Neural cell (in vitro differentiated cells): ENCODE measurements around the gene ZNF701. TPM values are rescaled to one million over a fixed set of nuclear protein-coding genes. Genes with fewer than 3 reads are reported as not detected.

Source experiments
- H2AFZ ChIP-seq: fragments of 200-600, 300-800 bp; sonication (generic), shearing (Covaris generic); 2 replicates; pipeline ENCODE4 v1.6.0; 2014; ENCODE audit warnings: low read depth, mild to moderate bottlenecking, antibody characterized with exemption, low read length, moderate library complexity
- H3F3A ChIP-seq: fragments of 200-600 bp; shearing (Covaris generic); 2 replicates; pipeline ENCODE4 v1.6.1; 2016; ENCODE audit warnings: mild to moderate bottlenecking, moderate library complexity, mixed read lengths, antibody characterized with exemption, low read length; ENCODE audit not compliant: insufficient read depth, poor library complexity, severe bottlenecking
- H3K27ac ChIP-seq: fragments of 200-600, 300-800 bp; sonication (generic), shearing (Covaris generic); 2 replicates; pipeline ENCODE4 v1.5.1; 2014; ENCODE audit warnings: mild to moderate bottlenecking, low read length, moderate library complexity
- H3K27me3 ChIP-seq: fragments of 300-800, 200-600 bp; sonication (generic), shearing (Covaris generic); 2 replicates; pipeline ENCODE4 v1.6.0; 2014; ENCODE audit warnings: mild to moderate bottlenecking, low read depth, low read length, moderate library complexity; ENCODE audit not compliant: insufficient read depth
- H3K36me3 ChIP-seq: fragments of 300-800, 200-600 bp; sonication (generic), shearing (Covaris generic); 2 replicates; pipeline ENCODE4 v1.5.1; 2014; ENCODE audit warnings: mild to moderate bottlenecking, antibody characterized with exemption, low read length, moderate library complexity; ENCODE audit not compliant: insufficient read depth
- H3K4me2 ChIP-seq: fragments of 300-800, 200-600 bp; sonication (generic), shearing (Covaris generic); 2 replicates; pipeline ENCODE4 v1.6.0; 2014; ENCODE audit warnings: mild to moderate bottlenecking, low read length
- H3K4me3 ChIP-seq: fragments of 300-800, 200-600 bp; sonication (generic), shearing (Covaris generic); 2 replicates; pipeline ENCODE4 v1.5.1; 2014; ENCODE audit warnings: mild to moderate bottlenecking, low read length, moderate library complexity
- H3K79me2 ChIP-seq: fragments of 200-600 bp; shearing (Covaris generic); replicated peaks from 2 replicates; pipeline ENCODE4 v1.6.0; 2014; ENCODE audit warnings: mild to moderate bottlenecking, low read length, moderate library complexity; ENCODE audit not compliant: insufficient read depth
- H3K9ac ChIP-seq: fragments of 300-800, 200-600 bp; sonication (generic), shearing (Covaris generic); 2 replicates; pipeline ENCODE4 v1.6.1; 2016; ENCODE audit warnings: mild to moderate bottlenecking, low read length, mixed read lengths
- H3K9me2 ChIP-seq: fragments of 200-600 bp; shearing (Covaris generic); 2 replicates; pipeline ENCODE4 v1.6.1; 2016; ENCODE audit warnings: mild to moderate bottlenecking, low read length, mixed read lengths; ENCODE audit not compliant: insufficient read depth
- H3K9me3 ChIP-seq: fragments of 200-600, 300-800 bp; sonication (generic), shearing (Covaris generic); 2 replicates; pipeline ENCODE4 v1.6.1; 2016; ENCODE audit warnings: mild to moderate bottlenecking, mixed run types, low read length, moderate library complexity, mixed read lengths
- H4K20me1 ChIP-seq: fragments of 200-600 bp; shearing (Covaris generic); 2 replicates; pipeline ENCODE4 v1.6.1; 2016; ENCODE audit warnings: mild to moderate bottlenecking, mixed run types; ENCODE audit not compliant: insufficient read depth
- EP300 ChIP-seq: fragments of 450-650 bp; conservative IDR thresholded peaks from 2 replicates; pipeline ENCODE4 v1.6.1; 2014; ENCODE audit warnings: antibody characterized with exemption, mild to moderate bottlenecking, moderate library complexity; ENCODE audit not compliant: poor library complexity, severe bottlenecking
- EZH2 ChIP-seq: fragments of 200-600, 300-800 bp; shearing (Covaris generic), sonication (generic); IDR thresholded peaks from 2 replicates; pipeline ENCODE4 v1.6.1; 2014; ENCODE audit warnings: antibody characterized with exemption, low read length, borderline replicate concordance, mild to moderate bottlenecking; ENCODE audit not compliant: insufficient read depth, poor library complexity, severe bottlenecking
- MXI1 ChIP-seq: fragments of 450-650 bp; conservative IDR thresholded peaks from 2 replicates; pipeline ENCODE4 v1.6.1; 2014; ENCODE audit warnings: antibody characterized with exemption, mild to moderate bottlenecking; ENCODE audit not compliant: poor library complexity, severe bottlenecking
- POLR2AphosphoS5 ChIP-seq: IDR thresholded peaks from 2 replicates; pipeline ENCODE4 v1.6.1; 2012
- RAD21 ChIP-seq: fragments of 450-650 bp; conservative IDR thresholded peaks from 2 replicates; pipeline ENCODE4 v1.6.1; 2014; ENCODE audit warnings: antibody characterized with exemption, mild to moderate bottlenecking, moderate library complexity
- REST ChIP-seq: IDR thresholded peaks from 2 replicates; pipeline ENCODE4 v1.6.1; 2012; ENCODE audit warnings: borderline replicate concordance
- SMC3 ChIP-seq: fragments of 450-650 bp; conservative IDR thresholded peaks from 2 replicates; pipeline ENCODE4 v1.6.1; 2014; ENCODE audit warnings: antibody characterized with exemption, mild to moderate bottlenecking, moderate library complexity; ENCODE audit not compliant: poor library complexity
- TAF1 ChIP-seq: IDR thresholded peaks from 2 replicates; pipeline ENCODE4 v1.6.1; 2012; ENCODE audit warnings: low read depth
- polyA plus RNA-seq: library from polyadenylated mRNA; depleted of rRNA; stranded (reverse); fragments of >200 nt; gene quantifications from 2 replicates; pipeline ENCODE4 v1.2.3, GENCODE V29; 2014
- small RNA-seq, 3 experiments: library from RNA; depleted of rRNA; stranded (forward); fragments of <200 nt; gene quantifications; one replicate each; pipeline ENCODE3, GENCODE V24; 2012
- TF ChIP-seq, protein P1 (sequence below): fragments of 450-650 bp; IDR thresholded peaks from 2 replicates; pipeline ENCODE4 v1.5.1; 2014; ENCODE audit warnings: antibody characterized with exemption, mild to moderate bottlenecking, moderate library complexity; ENCODE audit not compliant: poor library complexity, severe bottlenecking

ZNF701 gene
- polyA plus RNA-seq, 1 donor from 2014 or later = 8.0 TPM

DNA sequence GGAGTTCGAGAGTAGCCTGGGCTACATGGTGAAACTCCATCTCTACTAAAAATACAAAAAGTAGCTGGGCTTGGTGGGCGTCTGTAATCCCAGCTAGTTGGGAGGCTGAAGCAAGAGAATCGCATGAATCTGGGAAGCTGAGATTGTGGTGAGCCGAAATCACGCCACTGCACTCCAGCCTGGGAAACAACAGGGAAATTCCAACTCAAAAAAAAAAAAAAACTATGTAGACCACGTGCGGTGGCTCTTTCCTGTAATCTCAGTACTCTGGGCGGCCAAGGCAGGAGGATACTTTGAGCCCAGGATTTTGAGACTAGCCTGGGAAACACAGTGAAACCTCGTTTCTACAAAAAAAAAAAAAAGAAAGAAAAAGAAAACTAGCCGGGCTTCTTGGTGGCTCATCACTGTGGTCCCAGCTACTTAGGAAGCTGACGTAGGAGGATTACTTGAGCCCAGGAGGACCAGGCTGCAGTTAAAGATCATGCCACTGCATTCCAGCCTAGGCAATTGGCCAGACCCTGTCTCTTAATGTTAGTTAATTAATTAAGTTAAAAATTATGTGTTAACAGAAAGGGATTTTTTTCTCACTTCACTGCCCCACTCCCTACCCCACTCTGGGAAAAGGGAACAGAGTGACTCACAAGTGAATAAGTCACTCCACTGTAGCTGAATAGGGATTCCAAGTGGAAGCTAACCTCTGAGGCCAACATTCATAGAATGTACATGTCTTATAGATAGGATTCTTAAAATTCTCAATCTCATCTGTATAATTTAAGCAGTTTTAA, 65.9 kb downstream of the ZNF701 start:
- H3K27me3 ChIP-seq = no peaks in the 10 kb centered on the region
- H3K4me2 ChIP-seq = no peak overlapping the region
- H3K4me3 ChIP-seq = no peak overlapping the region
- no peaks in the 10 kb centered on the region for H4K20me1 ChIP-seq
- no peaks in the 10 kb centered on the region for H3K9me2 ChIP-seq
- H3K79me2 ChIP-seq = no peaks in the 10 kb centered on the region
- H3K27ac ChIP-seq = no peak overlapping the region
- TF ChIP-seq EP300 (no peak), REST (no peak), POLR2AphosphoS5 (no peak), TAF1 (no peak), MXI1 (no peak), EZH2 (no peak), SMC3 (no peak), RAD21 (no peak)
- TF ChIP-seq, protein P1, sequence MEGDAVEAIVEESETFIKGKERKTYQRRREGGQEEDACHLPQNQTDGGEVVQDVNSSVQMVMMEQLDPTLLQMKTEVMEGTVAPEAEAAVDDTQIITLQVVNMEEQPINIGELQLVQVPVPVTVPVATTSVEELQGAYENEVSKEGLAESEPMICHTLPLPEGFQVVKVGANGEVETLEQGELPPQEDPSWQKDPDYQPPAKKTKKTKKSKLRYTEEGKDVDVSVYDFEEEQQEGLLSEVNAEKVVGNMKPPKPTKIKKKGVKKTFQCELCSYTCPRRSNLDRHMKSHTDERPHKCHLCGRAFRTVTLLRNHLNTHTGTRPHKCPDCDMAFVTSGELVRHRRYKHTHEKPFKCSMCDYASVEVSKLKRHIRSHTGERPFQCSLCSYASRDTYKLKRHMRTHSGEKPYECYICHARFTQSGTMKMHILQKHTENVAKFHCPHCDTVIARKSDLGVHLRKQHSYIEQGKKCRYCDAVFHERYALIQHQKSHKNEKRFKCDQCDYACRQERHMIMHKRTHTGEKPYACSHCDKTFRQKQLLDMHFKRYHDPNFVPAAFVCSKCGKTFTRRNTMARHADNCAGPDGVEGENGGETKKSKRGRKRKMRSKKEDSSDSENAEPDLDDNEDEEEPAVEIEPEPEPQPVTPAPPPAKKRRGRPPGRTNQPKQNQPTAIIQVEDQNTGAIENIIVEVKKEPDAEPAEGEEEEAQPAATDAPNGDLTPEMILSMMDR = no peak
- H3K9me3 ChIP-seq = no peaks in the 10 kb centered on the region
- H2AFZ ChIP-seq = no peak overlapping the region
- no peak overlapping the region for H3K9ac ChIP-seq
- H3F3A ChIP-seq = no peaks in the 10 kb centered on the region
- H3K36me3 ChIP-seq = no peaks in the 10 kb centered on the region

Small RNA genes lying within 50 kb of the gene (small RNA-seq; reads per million reads assigned to genes)
- 0 reads per million in 3 experiments for gene RPL39P34

Other genes with a start within 250 kb of the ZNF701 start
- gene ZNF610, start 234.0 kb upstream of the ZNF701 start, polyA plus RNA-seq = 23.1 and 28.3 TPM in 2 replicates
- gene ZNF880, start 200.4 kb upstream of the ZNF701 start, polyA plus RNA-seq = 37.8 and 41.8 TPM in 2 replicates
- 44.3 and 51.7 TPM in 2 replicates for gene ZNF528, start 172.4 kb upstream of the ZNF701 start, polyA plus RNA-seq
- gene ZNF534, start 141.1 kb upstream of the ZNF701 start, polyA plus RNA-seq = 1.1 and 2.9 TPM in 2 replicates
- gene ZNF578, start 116.7 kb upstream of the ZNF701 start, polyA plus RNA-seq = 0.47 and 1.1 TPM in 2 replicates
- gene ZNF808, start 42.6 kb upstream of the ZNF701 start, polyA plus RNA-seq = 6.5 and 13.4 TPM in 2 replicates
- 69.3 and 100.0 TPM in 2 replicates for gene ZNF83, start 68.1 kb downstream of the ZNF701 start, polyA plus RNA-seq
- 6.7 and 11.8 TPM in 2 replicates for gene ZNF611, start 164.8 kb downstream of the ZNF701 start, polyA plus RNA-seq
- gene ZNF600, start 216.5 kb downstream of the ZNF701 start, polyA plus RNA-seq = 0.59 TPM in 1 of 2 replicates, not detected in the other